Parathyroid adenoma (tissue), 2 donors: Measurements from ENCODE around the gene SLC25A34.

ENCODE experiments used
- H2AFZ ChIP-seq: fragments of 300-600 bp; sonication (generic); one replicate; pipeline ENCODE4 v1.7.0; 2017; ENCODE audit warnings: antibody characterized with exemption, mild to moderate bottlenecking
- H3K27ac ChIP-seq: fragments of 300-600 bp; sonication (generic); one replicate; pipeline ENCODE4 v1.7.0; 2017
- H3K27me3 ChIP-seq: fragments of 300-600 bp; sonication (generic); one replicate; pipeline ENCODE4 v1.7.0; 2017; ENCODE audit warnings: low read length; ENCODE audit not compliant: control insufficient read depth, insufficient read depth
- H3K36me3 ChIP-seq: fragments of 300-600 bp; sonication (generic); one replicate; pipeline ENCODE4 v1.7.0; 2017; ENCODE audit warnings: low read length; ENCODE audit not compliant: control insufficient read depth, insufficient read depth
- H3K4me1 ChIP-seq: fragments of 300-600 bp; sonication (generic); one replicate; pipeline ENCODE4 v1.7.0; 2017; ENCODE audit warnings: control low read depth
- H3K4me2 ChIP-seq: fragments of 300-600 bp; sonication (generic); one replicate; pipeline ENCODE4 v1.7.0; 2017; ENCODE audit warnings: low read length
- H3K4me3 ChIP-seq: fragments of 300-600 bp; sonication (generic); one replicate; pipeline ENCODE4 v1.7.0; 2017; ENCODE audit warnings: low read depth, low read length
- H3K79me2 ChIP-seq: fragments of 300-600 bp; sonication (generic); one replicate; pipeline ENCODE4 v1.7.0; 2017; ENCODE audit warnings: control low read depth
- H3K9ac ChIP-seq: fragments of 300-600 bp; sonication (generic); one replicate; pipeline ENCODE4 v1.7.0; 2017; ENCODE audit warnings: mild to moderate bottlenecking
- H3K9me3 ChIP-seq: fragments of 300-600 bp; sonication (generic); one replicate; pipeline ENCODE4 v1.7.0; 2017; ENCODE audit warnings: low read length; ENCODE audit not compliant: control insufficient read depth
- CTCF ChIP-seq: fragments of 300-600 bp; sonication (generic); IDR thresholded peaks from one replicate; pipeline ENCODE4 v1.7.0; 2017; ENCODE audit warnings: antibody characterized with exemption, mild to moderate bottlenecking
- donor health status: primary hyperparathyroidism.

Gene SLC25A34

DNA sequence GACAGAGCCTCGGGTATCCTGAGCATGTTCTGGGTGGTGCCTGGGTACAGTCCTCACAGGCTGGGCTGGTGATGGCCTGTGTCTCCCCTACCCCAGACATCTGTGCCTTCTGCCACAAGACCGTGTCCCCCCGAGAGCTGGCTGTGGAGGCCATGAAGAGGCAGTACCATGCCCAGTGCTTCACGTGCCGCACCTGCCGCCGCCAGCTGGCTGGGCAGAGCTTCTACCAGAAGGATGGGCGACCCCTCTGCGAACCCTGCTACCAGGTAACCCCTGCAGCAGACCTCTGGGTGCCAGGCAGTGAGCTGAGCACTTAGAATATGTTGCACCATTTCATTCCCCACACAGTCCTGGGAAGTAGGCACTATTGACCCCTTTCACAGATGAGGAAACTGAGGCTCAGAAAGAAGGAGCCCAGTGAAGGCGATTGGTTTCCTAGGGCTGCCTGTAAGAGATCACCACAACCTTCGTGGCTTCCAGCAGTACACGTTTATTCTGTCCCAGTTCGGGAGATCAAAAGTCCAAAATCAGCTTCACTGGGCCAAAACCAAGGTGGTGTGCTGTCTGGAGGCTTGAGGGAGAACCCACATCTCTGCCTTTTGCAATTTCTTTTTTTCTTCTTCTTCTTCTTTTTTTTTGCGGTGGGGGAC, 34.4 kb downstream of the SLC25A34 start:
- Histone ChIP-seq H3K36me3 (no peaks in the 10 kb centered on the region), H2AFZ (no peak overlapping the region), H3K27ac (no peak overlapping the region), H3K4me1 (no peaks in the 10 kb centered on the region), H3K4me2 (no peak overlapping the region), H3K9ac (no peak overlapping the region), H3K27me3 (no peaks in the 10 kb centered on the region), H3K9me3 (no peaks in the 10 kb centered on the region), H3K79me2 (no peaks in the 10 kb centered on the region), H3K4me3 (no peak overlapping the region)
- no peak for TF ChIP-seq CTCF

DNA sequence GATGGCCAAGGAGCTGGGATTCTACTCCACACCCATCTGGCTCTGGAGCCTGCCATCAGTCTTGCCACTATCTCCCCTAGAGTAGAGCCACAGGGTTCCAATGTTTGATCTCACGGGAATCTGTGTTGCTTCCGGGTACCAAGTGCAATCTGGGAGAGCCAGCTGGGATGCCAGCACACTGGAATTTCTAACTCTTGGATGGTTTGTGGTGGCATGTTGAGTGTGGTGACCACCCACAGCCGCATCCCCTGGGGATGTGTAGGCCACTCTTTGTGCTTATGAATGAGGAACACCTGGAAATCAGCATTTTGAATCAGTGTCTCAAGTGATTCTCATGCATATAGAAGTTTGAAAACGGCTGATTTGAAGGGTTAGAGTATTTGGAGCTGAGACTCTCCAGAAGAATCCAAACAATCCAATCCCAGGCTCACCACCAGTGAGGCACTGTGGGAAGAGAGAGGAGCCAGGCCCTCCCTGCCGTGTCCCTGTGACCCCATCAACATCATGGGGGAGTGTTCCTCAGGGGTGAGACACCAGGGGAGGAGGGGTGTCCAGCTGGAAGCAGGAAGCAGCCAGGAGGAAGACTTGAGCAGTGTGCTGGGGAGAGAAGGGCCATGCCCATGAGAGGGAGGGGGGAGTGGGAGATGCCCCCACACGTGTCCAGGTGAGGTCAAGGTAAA, 35.9 kb downstream of the SLC25A34 start:
- H3K36me3 ChIP-seq, result no peaks in the 10 kb centered on the region
- H3K4me1 ChIP-seq, result no peaks in the 10 kb centered on the region
- H3K4me2 ChIP-seq, result no peak overlapping the region
- no peak overlapping the region for H3K9ac ChIP-seq
- no peak overlapping the region for H3K27ac ChIP-seq
- no peaks in the 10 kb centered on the region for H3K27me3 ChIP-seq
- H2AFZ ChIP-seq, result no peak overlapping the region
- H3K9me3 ChIP-seq, result no peaks in the 10 kb centered on the region
- no peak overlapping the region for H3K4me3 ChIP-seq
- no peaks in the 10 kb centered on the region for H3K79me2 ChIP-seq
- no peak for TF ChIP-seq CTCF

DNA sequence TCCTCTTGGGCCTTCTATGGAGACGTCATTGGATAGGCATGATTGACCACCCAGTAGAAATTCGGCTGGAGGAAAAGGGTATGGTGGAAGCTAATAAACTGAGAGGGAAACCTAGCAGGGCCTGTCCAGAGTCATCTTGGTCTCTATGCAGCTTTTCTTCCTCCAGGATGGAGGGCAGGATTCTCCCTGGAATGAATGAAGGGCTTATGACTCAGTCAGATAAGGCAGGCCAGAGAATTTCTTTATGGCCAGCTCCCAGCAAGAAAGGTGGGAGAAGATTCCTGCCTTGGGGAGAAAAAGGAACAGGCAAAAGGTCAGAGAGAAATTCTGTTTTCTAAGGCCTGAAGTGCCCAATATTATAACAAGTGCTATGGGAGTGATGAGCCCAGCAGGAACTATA, 39.6 kb downstream of the SLC25A34 start:
- H3K4me1 ChIP-seq, result peaks cover 2% of the 10 kb centered on the region
- H3K4me3 ChIP-seq, result no peak overlapping the region
- no peaks in the 10 kb centered on the region for H3K79me2 ChIP-seq
- H3K27ac ChIP-seq, result no peak overlapping the region
- H3K36me3 ChIP-seq, result no peaks in the 10 kb centered on the region
- H3K9me3 ChIP-seq, result no peaks in the 10 kb centered on the region
- TF ChIP-seq CTCF, result no peak
- H3K4me2 ChIP-seq, result no peak overlapping the region
- no peak overlapping the region for H2AFZ ChIP-seq
- H3K27me3 ChIP-seq, result no peaks in the 10 kb centered on the region
- no peak overlapping the region for H3K9ac ChIP-seq

GRCh38 chr1:15777909-15778707, 42.0 kb downstream of the SLC25A34 start:
- no peak overlapping the region for H3K27ac ChIP-seq

More at GRCh38 chr1:15777909-15778707, 42.0 kb downstream of the SLC25A34 start:
- no peak overlapping the region for H3K4me3 ChIP-seq
- H3K9ac ChIP-seq, result no peak overlapping the region
- no peak overlapping the region for H2AFZ ChIP-seq
- no peak overlapping the region for H3K4me2 ChIP-seq
- H3K4me1 ChIP-seq, result peaks cover 2% of the 10 kb centered on the region
- H3K36me3 ChIP-seq, result no peaks in the 10 kb centered on the region
- no peaks in the 10 kb centered on the region for H3K27me3 ChIP-seq
- TF ChIP-seq CTCF, result no peak
- no peaks in the 10 kb centered on the region for H3K79me2 ChIP-seq
- H3K9me3 ChIP-seq, result no peaks in the 10 kb centered on the region
